PC-9 (cell line): ENCODE measurements around the gene LBX1. TPM values are rescaled to one million over a fixed set of nuclear protein-coding genes. Genes with fewer than 3 reads are reported as not detected.

Experiments
- BruUV-seq: library from RNA; stranded (reverse); fragments of 400-500 nt; replicated peaks from 2 replicates; lab custom pipeline; 2021; lab: Mats Ljungman, UMichigan
- CTCF ChIA-PET: fragments of 300-600 bp; sonication (Branson Sonifier 250); formaldehyde crosslinking; loops from one replicate; lab custom pipeline; 2022; ENCODE audit warnings: antibody characterized with exemption; lab: Charles Lee
- POLR2A ChIA-PET: fragments of 300-600 bp; sonication (Branson Sonifier 250); formaldehyde crosslinking; loops from one replicate; lab custom pipeline; 2022; ENCODE audit warnings: antibody characterized with exemption; ENCODE audit not compliant: unreplicated experiment; lab: Charles Lee
- DNase-seq, 2 experiments: peaks; one replicate each; pipeline versions ENCODE4 v3.0.0 to v3.0.0-alpha.2; 2015 to 2022; ENCODE audit warnings: mixed read lengths in 1 of 2
- H2AFZ ChIP-seq: fragments of 200-600 bp; sonication (generic); 2 replicates; pipeline ENCODE4 v1.8.1; 2017; ENCODE audit warnings: antibody characterized with exemption
- H3F3A ChIP-seq: fragments of 200-600 bp; sonication (generic); 2 replicates; pipeline ENCODE4 v1.8.1; 2017; ENCODE audit warnings: antibody characterized with exemption, mild to moderate bottlenecking, low read depth; ENCODE audit not compliant: insufficient read depth
- H3K27ac ChIP-seq: fragments of 200-600 bp; sonication (generic); 2 replicates; pipeline ENCODE4 v1.6.1; 2016; ENCODE audit warnings: mixed run types
- H3K27me3 ChIP-seq: fragments of 200-600 bp; sonication (generic); 2 replicates; pipeline ENCODE4 v1.6.1; 2016; ENCODE audit warnings: low read depth, mixed run types; ENCODE audit not compliant: insufficient read depth
- H3K36me3 ChIP-seq: fragments of 200-600 bp; sonication (generic); 2 replicates; pipeline ENCODE4 v1.6.1; 2016; ENCODE audit warnings: low read depth, mixed run types
- H3K4me1 ChIP-seq: fragments of 200-600 bp; sonication (generic); replicated peaks from 2 replicates; pipeline ENCODE4 v1.6.1; 2016; ENCODE audit warnings: mixed run types; ENCODE audit not compliant: insufficient read depth
- H3K4me2 ChIP-seq: fragments of 200-600 bp; sonication (generic); 2 replicates; pipeline ENCODE4 v1.6.1; 2017; ENCODE audit warnings: mixed run types
- H3K4me3 ChIP-seq: fragments of 200-600 bp; sonication (generic); 2 replicates; pipeline ENCODE4 v1.6.1; 2016; ENCODE audit warnings: mixed run types
- H3K79me2 ChIP-seq: fragments of 200-600 bp; sonication (generic); 2 replicates; pipeline ENCODE4 v1.6.1; 2017; ENCODE audit warnings: low read depth, mixed run types
- H3K9me2 ChIP-seq: fragments of 200-600 bp; sonication (generic); 2 replicates; pipeline ENCODE4 v1.8.1; 2017; ENCODE audit warnings: mild to moderate bottlenecking; ENCODE audit not compliant: insufficient read depth
- H3K9me3 ChIP-seq: fragments of 200-600 bp; sonication (generic); 2 replicates; pipeline ENCODE4 v1.8.1; 2016; ENCODE audit warnings: low read depth; ENCODE audit not compliant: insufficient read depth
- H4K20me1 ChIP-seq: fragments of 200-600 bp; sonication (generic); 2 replicates; pipeline ENCODE4 v1.8.1; 2017; ENCODE audit not compliant: insufficient read depth
- CTCF ChIP-seq: fragments of 200-600 bp; sonication (generic); conservative IDR thresholded peaks from 2 replicates; pipeline ENCODE4 v1.6.1; 2017; ENCODE audit warnings: mixed run types, antibody characterized with exemption, mild to moderate bottlenecking, moderate library complexity
- EZH2 ChIP-seq: fragments of 200-600 bp; sonication (generic); IDR thresholded peaks from 2 replicates; pipeline ENCODE4 v1.8.0; 2017; ENCODE audit warnings: antibody characterized with exemption, low read depth
- intact Hi-C: fragments of 100-400 bp; cut with micrococcal nuclease; formaldehyde crosslinking; loops from one replicate; pipeline ENCODE4 v1.10.0; 2022; ENCODE audit not compliant: unreplicated experiment
- total RNA-seq: library from RNA; stranded (reverse); gene quantifications from 2 replicates; pipeline ENCODE4 v1.2.3, GENCODE V29; 2021

Gene LBX1
- total RNA-seq, 1 experiment from 2014 or later, result not detected

GRCh38 chr10:101262147-101262546 is 32.9 kb upstream of the LBX1 start:
- Histone ChIP-seq H3K36me3 (no peaks in the 10 kb centered on the region), H2AFZ (no peak overlapping the region), H3K27ac (no peak overlapping the region), H3K9me2 (no peaks in the 10 kb centered on the region), H3K4me3 (no peak overlapping the region), H3K79me2 (no peaks in the 10 kb centered on the region), H3K4me1 (no peaks in the 10 kb centered on the region), H3K9me3 (no peaks in the 10 kb centered on the region), H3K27me3 (no peaks in the 10 kb centered on the region), H3F3A (no peaks in the 10 kb centered on the region), H3K4me2 (no peak overlapping the region), H4K20me1 (no peaks in the 10 kb centered on the region)
- ChIA-PET POLR2A (no interaction called here), CTCF (no interaction called here)
- intact Hi-C loops, result no loop called here
- TF ChIP-seq CTCF (no peak), EZH2 (no peak)
- DNase-seq, result no peak
- BruUV-seq, result no TSS peak

DNA sequence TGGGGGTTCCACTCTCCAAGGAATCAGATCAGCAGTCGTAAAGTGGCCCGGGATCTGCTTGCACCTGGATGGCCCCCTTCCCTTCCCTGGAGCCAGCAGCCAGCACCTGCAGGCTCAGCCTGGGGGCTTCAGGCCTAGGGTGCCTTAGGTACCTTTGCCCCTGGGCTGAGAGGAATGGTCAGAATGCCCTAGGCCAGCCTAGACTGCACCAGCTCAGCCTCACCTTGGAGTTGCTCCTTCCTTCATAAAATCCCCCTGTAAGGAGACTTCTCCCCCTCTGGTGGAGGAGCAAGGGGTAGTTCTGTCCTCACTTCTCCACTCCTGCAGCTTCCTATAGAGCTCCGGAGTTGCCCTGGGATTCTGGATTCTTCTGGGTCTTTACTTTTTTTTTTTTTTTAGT is 32.4 kb upstream of the LBX1 start:
- H3K79me2 ChIP-seq, result no peaks in the 10 kb centered on the region
- H4K20me1 ChIP-seq, result no peaks in the 10 kb centered on the region
- CTCF ChIA-PET, result no interaction called here
- no peak for DNase-seq
- H3K9me3 ChIP-seq, result no peaks in the 10 kb centered on the region
- no TSS peak for BruUV-seq
- no peak overlapping the region for H2AFZ ChIP-seq
- no peak overlapping the region for H3K4me3 ChIP-seq
- no peak overlapping the region for H3K4me2 ChIP-seq
- TF ChIP-seq EZH2, result no peak
- no peak for TF ChIP-seq CTCF
- no peaks in the 10 kb centered on the region for H3K4me1 ChIP-seq
- H3K27me3 ChIP-seq, result no peaks in the 10 kb centered on the region
- no peaks in the 10 kb centered on the region for H3K36me3 ChIP-seq
- no peak overlapping the region for H3K27ac ChIP-seq
- H3F3A ChIP-seq, result no peaks in the 10 kb centered on the region
- H3K9me2 ChIP-seq, result no peaks in the 10 kb centered on the region
- intact Hi-C loops, result no loop called here
- POLR2A ChIA-PET, result no interaction called here

DNA sequence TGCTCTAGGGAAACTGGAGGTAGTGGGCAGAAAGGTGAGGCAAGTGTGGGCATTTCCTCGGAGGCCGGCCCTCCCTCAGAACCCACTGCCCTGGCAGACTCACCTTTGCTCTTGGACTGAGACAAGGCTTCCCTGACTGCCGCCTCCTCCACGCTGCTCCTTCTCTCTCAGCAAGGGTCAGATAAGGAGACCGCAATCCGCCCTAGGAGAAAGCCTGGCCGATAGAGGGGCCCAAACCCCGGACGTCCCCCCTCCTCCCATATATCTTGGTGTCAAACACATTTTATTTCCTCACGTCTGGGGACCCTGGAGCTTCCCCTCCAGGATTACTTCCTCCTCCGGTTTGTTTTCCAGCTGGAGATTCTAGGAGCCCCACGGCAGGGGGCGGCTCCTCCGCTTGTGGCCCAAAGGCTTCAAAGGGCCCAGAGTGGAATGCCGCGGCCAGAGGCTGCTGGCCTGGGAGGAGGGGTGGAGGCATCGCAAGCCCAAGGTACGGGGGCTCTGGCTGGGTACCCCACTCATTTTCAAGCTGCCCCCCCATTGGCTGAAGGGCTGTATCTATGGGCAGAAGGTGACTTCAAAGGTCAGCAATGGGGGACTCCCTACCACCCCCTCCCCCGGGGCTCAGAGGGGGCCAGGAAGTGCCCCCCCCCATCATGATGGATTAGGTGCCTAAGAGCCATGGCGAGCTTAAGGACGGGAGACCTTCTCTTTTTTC is 31.7 kb upstream of the LBX1 start:
- CTCF ChIA-PET, result no interaction called here

More for the DNA sequence above, 31.7 kb upstream of the LBX1 start:
- H3K4me2 ChIP-seq, result no peak overlapping the region
- intact Hi-C loops, result no loop called here
- H3K9me3 ChIP-seq, result no peaks in the 10 kb centered on the region
- DNase-seq, result no peak
- no peaks in the 10 kb centered on the region for H3K79me2 ChIP-seq
- H3K27me3 ChIP-seq, result no peaks in the 10 kb centered on the region; the same call in 1 of the 2 replicates
- no peak overlapping the region for H2AFZ ChIP-seq
- H4K20me1 ChIP-seq, result no peaks in the 10 kb centered on the region
- no peak overlapping the region for H3K4me3 ChIP-seq
- no peak overlapping the region for H3K27ac ChIP-seq
- no peak for TF ChIP-seq EZH2
- no peak for TF ChIP-seq CTCF
- no peaks in the 10 kb centered on the region for H3K4me1 ChIP-seq
- no TSS peak for BruUV-seq
- H3K9me2 ChIP-seq, result no peaks in the 10 kb centered on the region
- POLR2A ChIA-PET, result no interaction called here
- H3F3A ChIP-seq, result no peaks in the 10 kb centered on the region
- no peaks in the 10 kb centered on the region for H3K36me3 ChIP-seq
